ENCODE results near the gene PPIL6. TPM values are rescaled to one million over a fixed set of nuclear protein-coding genes. Genes with fewer than 3 reads are reported as not detected.

PPIL6 gene
- 3.4 and 6.0 TPM in 2 replicates for total RNA-seq

GRCh38 chr6:109440331-109441068 is at the start of gene PPIL6, which contains the start of gene SMPD2:
TSS of gene PPIL6 (minus strand) at chr6:109440628. CDS start at chr6:109440590, 38 bp downstream.
TSS of gene SMPD2 (plus strand) at chr6:109440724. CDS start at chr6:109441122, 398 bp downstream.

GRCh38 chr6:109482905-109483734 is 42.7 kb upstream of the PPIL6 start, which contains the start of gene ZBTB24:
TSS of gene ZBTB24 (minus strand) at chr6:109483219. CDS start at chr6:109482026, 1,193 bp downstream.

GRCh38 chr6:109455437-109456110 is 15.1 kb upstream of the PPIL6 start, which contains the start of gene MICAL1:
TSS of gene MICAL1 (minus strand) at chr6:109455772. CDS start at chr6:109454196, 1,576 bp downstream.

GRCh38 chr6:109381747-109382575 is 58.5 kb downstream of the PPIL6 start, which contains the start of gene CD164:
TSS of gene CD164 (minus strand) at chr6:109382467. CDS start at chr6:109382378, 89 bp downstream.

Other genes starting within 250 kb of the PPIL6 start
- gene CD164, start 58.2 kb downstream of the PPIL6 start, total RNA-seq: 127 and 160 TPM in 2 replicates
- 17.8 and 20.5 TPM in 2 replicates for gene SMPD2, start 96 bp upstream of the PPIL6 start, total RNA-seq
- gene MICAL1, start 15.1 kb upstream of the PPIL6 start, total RNA-seq: 10.9 and 25.8 TPM in 2 replicates
- 5.8 and 7.7 TPM in 2 replicates for gene ZBTB24, start 42.6 kb upstream of the PPIL6 start, total RNA-seq